ENCODE measurements around the gene VTI1B.
A peak's percentile ranks its signal among the peaks of the same experiment; 100 is the strongest.
"Not testable (repeated sequence)": the region's sequence is repeated elsewhere in the genome, so short reads cannot be mapped to it uniquely, and the experiment has no call there.

The VTI1B gene

GRCh38 chr14:67630938-67631337 lies 43.5 kb downstream of the VTI1B start:
- no peak overlapping the region for H3K27ac ChIP-seq
- TF ChIP-seq, protein P1, sequence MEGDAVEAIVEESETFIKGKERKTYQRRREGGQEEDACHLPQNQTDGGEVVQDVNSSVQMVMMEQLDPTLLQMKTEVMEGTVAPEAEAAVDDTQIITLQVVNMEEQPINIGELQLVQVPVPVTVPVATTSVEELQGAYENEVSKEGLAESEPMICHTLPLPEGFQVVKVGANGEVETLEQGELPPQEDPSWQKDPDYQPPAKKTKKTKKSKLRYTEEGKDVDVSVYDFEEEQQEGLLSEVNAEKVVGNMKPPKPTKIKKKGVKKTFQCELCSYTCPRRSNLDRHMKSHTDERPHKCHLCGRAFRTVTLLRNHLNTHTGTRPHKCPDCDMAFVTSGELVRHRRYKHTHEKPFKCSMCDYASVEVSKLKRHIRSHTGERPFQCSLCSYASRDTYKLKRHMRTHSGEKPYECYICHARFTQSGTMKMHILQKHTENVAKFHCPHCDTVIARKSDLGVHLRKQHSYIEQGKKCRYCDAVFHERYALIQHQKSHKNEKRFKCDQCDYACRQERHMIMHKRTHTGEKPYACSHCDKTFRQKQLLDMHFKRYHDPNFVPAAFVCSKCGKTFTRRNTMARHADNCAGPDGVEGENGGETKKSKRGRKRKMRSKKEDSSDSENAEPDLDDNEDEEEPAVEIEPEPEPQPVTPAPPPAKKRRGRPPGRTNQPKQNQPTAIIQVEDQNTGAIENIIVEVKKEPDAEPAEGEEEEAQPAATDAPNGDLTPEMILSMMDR (IDR thresholded peaks at IDR 0.05) = no peak
- no peak for TF ChIP-seq ZFX (IDR thresholded peaks at IDR 0.05; ENCODE audit: borderline replicate concordance)

DNA sequence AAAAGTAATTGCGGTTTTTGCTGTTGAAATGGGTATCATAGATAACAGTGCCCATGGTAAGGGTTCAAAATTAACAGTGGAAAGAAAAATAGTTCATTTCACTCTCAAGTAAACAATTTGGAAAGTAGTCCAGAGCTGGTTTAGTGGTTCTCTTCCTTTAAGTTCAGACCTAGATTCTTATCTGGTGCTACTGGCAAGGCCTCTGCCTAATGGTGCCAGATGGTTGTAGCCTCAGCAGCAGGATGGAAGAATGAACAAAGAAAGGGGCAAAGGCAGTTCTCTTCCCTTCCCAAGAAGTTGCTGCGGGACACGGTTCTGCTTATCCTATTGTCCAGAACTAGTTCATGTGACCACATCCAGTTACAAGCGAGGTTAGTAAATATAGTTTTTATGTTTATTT lies 44.2 kb downstream of the VTI1B start:
- H3K27ac ChIP-seq = no peak overlapping the region
- TF ChIP-seq, protein P1 (IDR thresholded peaks at IDR 0.05) = no peak
- TF ChIP-seq ZFX (IDR thresholded peaks at IDR 0.05; ENCODE audit: borderline replicate concordance) = no peak

DNA sequence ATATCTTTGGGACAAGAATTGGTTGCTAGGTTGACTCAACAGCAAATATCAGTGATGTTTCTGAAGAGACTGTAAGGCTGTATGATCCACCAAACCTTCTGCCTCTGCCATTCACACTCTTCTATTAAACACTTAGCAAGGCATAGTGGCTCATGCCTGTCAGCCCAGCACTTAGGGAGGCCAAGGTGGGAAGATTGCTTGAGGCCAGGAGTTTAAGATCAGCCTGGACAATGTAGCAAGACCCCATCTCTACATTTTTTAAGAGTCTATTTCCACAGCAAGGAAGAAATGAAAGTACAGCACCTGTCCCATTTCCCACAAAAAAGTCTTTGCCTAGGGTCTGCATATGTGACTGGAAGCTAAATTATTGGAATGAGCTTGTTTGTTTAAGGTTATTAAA lies 46.9 kb downstream of the VTI1B start:
- TF ChIP-seq ZFX (IDR thresholded peaks at IDR 0.05; ENCODE audit: borderline replicate concordance) = no peak
- TF ChIP-seq, protein P1 (IDR thresholded peaks at IDR 0.05) = no peak
- H3K27ac ChIP-seq = no peak overlapping the region

DNA sequence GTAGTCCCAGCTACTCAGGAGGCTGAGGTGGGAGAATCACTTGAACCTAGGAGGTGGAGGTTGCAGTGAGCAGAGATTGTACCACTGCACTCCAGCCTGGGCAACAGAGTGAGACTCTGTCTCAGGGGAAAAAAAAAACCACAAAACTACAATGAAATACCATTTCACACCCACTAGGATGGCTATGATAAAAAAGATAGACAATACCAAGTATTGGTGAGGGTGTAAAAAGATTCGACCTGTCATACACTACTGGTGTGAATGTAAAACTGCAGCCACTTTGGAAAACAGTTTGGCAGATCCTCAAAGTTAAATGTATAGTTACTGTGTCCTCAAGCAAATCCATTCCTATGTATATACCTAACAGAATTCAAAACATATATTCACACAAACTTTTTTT lies 48.3 kb downstream of the VTI1B start:
- H3K27ac ChIP-seq = not testable (repeated sequence)

DNA sequence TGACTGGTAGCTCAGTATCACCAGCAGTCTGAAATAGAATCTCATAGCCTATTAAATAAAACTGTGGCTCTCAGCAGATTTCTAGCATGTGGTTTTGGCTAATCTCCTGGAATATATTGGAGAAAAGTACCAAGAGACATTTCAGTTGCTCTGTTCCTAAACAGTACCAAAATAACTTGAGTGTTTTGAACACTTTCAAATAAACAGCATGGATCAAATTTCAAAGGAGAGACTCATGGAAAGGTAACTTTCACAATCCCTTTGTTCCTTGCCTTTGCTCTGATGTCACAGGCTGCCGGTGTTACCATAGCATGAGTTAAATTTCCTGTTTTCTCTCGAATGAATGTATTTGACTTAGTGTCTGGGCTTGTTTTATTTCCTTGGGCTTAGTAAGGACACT lies 51.3 kb downstream of the VTI1B start:
- H3K27ac ChIP-seq = no peak overlapping the region
- TF ChIP-seq, protein P1 (IDR thresholded peaks at IDR 0.05) = no peak
- TF ChIP-seq ZFX (IDR thresholded peaks at IDR 0.05; ENCODE audit: borderline replicate concordance) = no peak

DNA sequence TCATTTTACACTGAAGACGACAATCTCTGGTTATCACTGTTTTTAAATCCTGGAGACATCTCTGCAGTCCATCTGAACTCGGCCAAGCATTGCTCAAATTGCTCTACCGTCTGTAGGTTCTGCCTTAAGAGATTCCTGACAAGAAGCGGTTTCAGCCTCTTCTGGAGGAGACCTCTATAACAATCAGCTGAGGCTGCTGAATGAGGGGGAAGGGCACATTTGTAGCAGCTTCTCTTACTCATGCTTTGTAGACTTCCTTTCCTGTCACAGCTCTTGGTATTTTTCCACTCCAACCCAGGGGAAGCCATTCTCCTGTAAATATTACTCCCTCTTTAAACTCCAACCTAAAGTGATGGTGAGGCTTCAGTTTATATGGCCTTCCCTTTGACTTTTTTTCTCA lies 51.8 kb downstream of the VTI1B start:
- no peak overlapping the region for H3K27ac ChIP-seq
- TF ChIP-seq ZFX (IDR thresholded peaks at IDR 0.05; ENCODE audit: borderline replicate concordance) = no peak

GRCh38 chr14:67620217-67620785 lies 54.1 kb downstream of the VTI1B start:
- TF ChIP-seq ZFX (IDR thresholded peaks at IDR 0.05; ENCODE audit: borderline replicate concordance) = no peak
- TF ChIP-seq, protein P1 (IDR thresholded peaks at IDR 0.05) = no peak
- H3K27ac ChIP-seq = peak overlapping the region; percentile 76; the same call in 1 of the 2 replicates

- peak within 1 kb of the TSS; percentile 76 for H3K27ac ChIP-seq
- TF ChIP-seq, protein P1 (IDR thresholded peaks at IDR 0.05) = peak; percentile 42
- no peak for TF ChIP-seq ZFX (IDR thresholded peaks at IDR 0.05; ENCODE audit: borderline replicate concordance)
Measured at GRCh38 chr14:67619446-67620216, 54.8 kb downstream of the VTI1B start, which contains the start of gene ARG2. Gene ARG2 (plus strand): TSS chr14:67619920. CDS start chr14:67619978, 58 bp downstream.

Measured in 22Rv1 (cell line).